ENCODE data around the gene ZNF263. TPM values are rescaled to one million over a fixed set of nuclear protein-coding genes. Genes with fewer than 3 reads are reported as not detected.

Gene ZNF263
- total RNA-seq, 1 experiment from 2014 or later = 31.4 TPM

GRCh38 chr16:3259836-3260235 lies 23.5 kb upstream of the ZNF263 start:
- Histone ChIP-seq H3K4me1 (ENCODE audit: control insufficient read depth in 1 of 2, insufficient read depth in 2 of 2, low read length in 2 of 2) (peaks cover 11 to 30% of the 10 kb centered on the region in 2 experiments), H3K79me2 (ENCODE audit: insufficient read depth, low read length) (no peaks in the 10 kb centered on the region), H3K36me3 (ENCODE audit: control insufficient read depth in 1 of 2, insufficient read depth in 2 of 2, low read length in 2 of 2) (no peaks in the 10 kb centered on the region), H3K27me3 (ENCODE audit: insufficient read depth, low read length) (no peaks in the 10 kb centered on the region), H3K9ac (ENCODE audit: low read length) (no peak overlapping the region), H3K9me2 (ENCODE audit: insufficient read depth) (no peaks in the 10 kb centered on the region), H2AFZ (ENCODE audit: low read depth, low read length, poor library complexity, severe bottlenecking) (no peak overlapping the region), H3K4me3 (replicated peaks in 1 of 2; ENCODE audit: low read depth in 1 of 2, low read length in 2 of 2) (no peak overlapping the region), H3K27ac (ENCODE audit: low read depth, low read length) (no peak overlapping the region), H3K9me3 (ENCODE audit: control insufficient read depth in 1 of 2, insufficient read depth in 1 of 2, low read depth in 1 of 2, low read length in 2 of 2) (no peaks in the 10 kb centered on the region), H3K4me2 (ENCODE audit: low read length) (no peak overlapping the region), H4K20me1 (ENCODE audit: insufficient read depth) (no peaks in the 10 kb centered on the region)
- ChIA-PET CTCF (no interaction called here), POLR2A (no interaction called here), RAD21 (ENCODE audit: low non-redundant PET in 1 of 2, low total read pairs in 2 of 2, uncharacterized antibody in 2 of 2, unreplicated experiment in 2 of 2) (no interaction called here)
- intact Hi-C loops (cut with micrococcal nuclease) = loop anchor here (10.0 kb wide), 1 partner anchor 185 kb away; the partner anchor contains the start of genes NAA60 and ZNF597
- no peak for DNase-seq (ENCODE audit: low read depth, low spot score)
- TF ChIP-seq CEBPB (IDR thresholded peaks at IDR 0.05; ENCODE audit: low read depth) (no peak), CTCF (IDR thresholded peaks at IDR 0.05 in 2 of 3, conservative IDR thresholded peaks at IDR 0.05 in 1 of 3; ENCODE audit: borderline replicate concordance in 1 of 3, insufficient read depth in 1 of 3, low read depth in 2 of 3, low read length in 2 of 3) (no peak), ZFX (IDR thresholded peaks at IDR 0.05) (no peak), SRF (IDR thresholded peaks at IDR 0.05; ENCODE audit: low read depth) (no peak), EZH2phosphoT487 (IDR thresholded peaks at IDR 0.05; ENCODE audit: borderline replicate concordance) (no peak), REST (IDR thresholded peaks at IDR 0.05; ENCODE audit: low read depth) (no peak), CBX3 (IDR thresholded peaks at IDR 0.05; ENCODE audit: low read depth) (no peak), JUND (IDR thresholded peaks at IDR 0.05) (no peak), POLR2A (IDR thresholded peaks at IDR 0.05; ENCODE audit: borderline replicate concordance, extremely low read depth, insufficient read depth, insufficient read length) (no peak), ZBTB33 (IDR thresholded peaks at IDR 0.05; ENCODE audit: extremely low read depth, insufficient replicate concordance, low read length) (no peak), EZH2 (IDR thresholded peaks at IDR 0.05) (no peak), TCF7L2 (IDR thresholded peaks at IDR 0.05; ENCODE audit: borderline replicate concordance, extremely low read depth, insufficient read depth, insufficient read length) (no peak), SIN3A (IDR thresholded peaks at IDR 0.05; ENCODE audit: low read depth) (no peak), YY1 (IDR thresholded peaks at IDR 0.05; ENCODE audit: extremely low read depth, insufficient replicate concordance, low read depth, low read length) (no peak), ZNF274 (IDR thresholded peaks at IDR 0.05; ENCODE audit: low read depth, low read length) (no peak), RAD21 (IDR thresholded peaks at IDR 0.05; ENCODE audit: low read depth) (no peak), FOSL1 (IDR thresholded peaks at IDR 0.05; ENCODE audit: low read depth) (no peak), POLR2AphosphoS5 (IDR thresholded peaks at IDR 0.05; ENCODE audit: low read depth, low read length) (no peak), EGR1 (IDR thresholded peaks at IDR 0.05; ENCODE audit: low read depth) (no peak)
- no peak for ATAC-seq
- BruUV-seq (replicated peaks) = no TSS peak
